Gastrocnemius medialis (tissue), 4 donors: ENCODE data around the gene STEAP1.

Experiments
- POLR2A ChIP-seq, 2 donors: fragments of 450-650 bp; IDR thresholded peaks; one replicate each; pipeline ENCODE4 v1.6.1; 2017; ENCODE audit warnings: antibody characterized with exemption in 2 of 2, mild to moderate bottlenecking in 2 of 2, moderate library complexity in 2 of 2
- TF ChIP-seq, protein P1 (sequence below), 5 experiments: fragments of 450-650 bp in 3 of 5; fragments of 200-600 bp in 2 of 5; sonication (generic) in 2 of 5; IDR thresholded peaks in 4 of 5; conservative IDR thresholded peaks in 1 of 5; 1 replicate in 4 of 5; 2 replicates in 1 of 5; pipeline ENCODE4 v1.5.1; 2016 to 2019; ENCODE audit warnings: antibody characterized with exemption in 5 of 5, mild to moderate bottlenecking in 3 of 5, moderate library complexity in 3 of 5

DNA sequence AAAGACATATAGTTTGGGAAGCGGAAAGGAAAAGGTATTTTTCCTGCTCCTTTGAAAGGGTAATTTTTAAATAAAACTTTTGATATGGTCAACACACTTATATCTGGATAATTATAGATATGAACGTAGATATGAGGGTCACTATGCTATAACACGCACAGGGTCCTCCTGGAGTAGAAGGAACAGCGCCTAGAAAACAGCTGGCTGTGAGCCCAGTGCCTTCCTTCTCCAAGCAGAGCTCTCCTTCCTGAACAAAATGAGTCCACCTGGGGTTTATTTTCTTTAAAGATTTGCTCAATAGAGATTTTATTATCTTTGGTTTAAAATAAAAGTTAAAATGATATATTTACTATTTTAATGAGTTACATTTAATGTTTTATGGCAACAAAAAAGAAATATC, 13.1 kb downstream of the STEAP1 start:
- no peak for TF ChIP-seq POLR2A (IDR thresholded peaks at IDR 0.05)
- TF ChIP-seq, protein P1, sequence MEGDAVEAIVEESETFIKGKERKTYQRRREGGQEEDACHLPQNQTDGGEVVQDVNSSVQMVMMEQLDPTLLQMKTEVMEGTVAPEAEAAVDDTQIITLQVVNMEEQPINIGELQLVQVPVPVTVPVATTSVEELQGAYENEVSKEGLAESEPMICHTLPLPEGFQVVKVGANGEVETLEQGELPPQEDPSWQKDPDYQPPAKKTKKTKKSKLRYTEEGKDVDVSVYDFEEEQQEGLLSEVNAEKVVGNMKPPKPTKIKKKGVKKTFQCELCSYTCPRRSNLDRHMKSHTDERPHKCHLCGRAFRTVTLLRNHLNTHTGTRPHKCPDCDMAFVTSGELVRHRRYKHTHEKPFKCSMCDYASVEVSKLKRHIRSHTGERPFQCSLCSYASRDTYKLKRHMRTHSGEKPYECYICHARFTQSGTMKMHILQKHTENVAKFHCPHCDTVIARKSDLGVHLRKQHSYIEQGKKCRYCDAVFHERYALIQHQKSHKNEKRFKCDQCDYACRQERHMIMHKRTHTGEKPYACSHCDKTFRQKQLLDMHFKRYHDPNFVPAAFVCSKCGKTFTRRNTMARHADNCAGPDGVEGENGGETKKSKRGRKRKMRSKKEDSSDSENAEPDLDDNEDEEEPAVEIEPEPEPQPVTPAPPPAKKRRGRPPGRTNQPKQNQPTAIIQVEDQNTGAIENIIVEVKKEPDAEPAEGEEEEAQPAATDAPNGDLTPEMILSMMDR (IDR thresholded peaks at IDR 0.05 in 4 of 5, conservative IDR thresholded peaks at IDR 0.05 in 1 of 5) = no peak
